ENCODE measurements around the gene ELOB. TPM values are rescaled to one million over a fixed set of nuclear protein-coding genes. Genes with fewer than 3 reads are reported as not detected.

Gene ELOB
- total and polyA plus RNA-seq, 2 of the 13 experiments (the other 11 are each of a cell fraction or from before 2014, with no cell fraction given), result 208 to 225 TPM

DNA sequence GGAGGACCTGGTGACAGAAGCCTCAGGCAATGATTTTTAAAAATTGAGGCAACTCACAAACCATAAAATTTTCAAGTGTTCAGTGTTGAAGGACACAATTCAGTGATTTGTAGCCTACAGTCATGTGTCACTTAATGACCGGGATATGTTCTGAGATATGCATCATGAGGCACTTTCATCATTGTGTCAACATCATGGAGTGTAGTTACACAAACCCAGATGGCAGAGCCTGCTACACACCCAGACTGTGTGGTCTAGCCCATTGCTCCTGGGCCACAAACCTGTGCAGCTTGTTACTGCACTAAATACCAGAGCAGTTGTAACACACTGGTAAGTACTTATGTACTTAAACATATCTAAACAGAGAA lies 22.8 kb upstream of the ELOB start:
- no peak overlapping the region for H2AFZ ChIP-seq (ENCODE audit: low read length)
- H3K27ac ChIP-seq (ENCODE audit: extremely low read length, insufficient read depth, low read length), result no peak overlapping the region
- peaks cover 4% of the 10 kb centered on the region; the same call in 1 of the 2 replicates for H3K9me3 ChIP-seq (ENCODE audit: low read length)
- FAIRE-seq (no peak), DNase-seq (ENCODE audit: low spot score) (peak; percentile 48), ATAC-seq (peak; percentile 63)
- no peaks in the 10 kb centered on the region for H3K36me3 ChIP-seq (replicated peaks in 1 of 2; ENCODE audit: control insufficient read depth in 1 of 2, insufficient read depth in 2 of 2, low read length in 2 of 2)
- 0% methylated on average over 1 of the region's 1 CpG for WGBS (ENCODE audit: low lambda C conversion rate)
- in situ Hi-C loops (cut with HindIII; ENCODE audit: extremely low pct_ligation_motif_present, low pct_unique_long_range_greater_than_20kb) (no loop called here), intact Hi-C loops (cut with micrococcal nuclease; ENCODE audit: unreplicated experiment) (no loop called here)
- ChIA-PET CTCF (ENCODE audit: low intra/inter-chr PET ratio, low total read pairs) (no interaction called here), POLR2A (interaction anchor here (1.2 kb wide), 1 partner anchor 30 kb away, joined by 3 read pairs; the partner anchor contains the start of gene ZG16B)
- no peak overlapping the region for H3K9ac ChIP-seq (ENCODE audit: insufficient read depth, low read depth, low read length)
- no TSS peak for BruUV-seq (replicated peaks)
- H3K27me3 ChIP-seq (ENCODE audit: control insufficient read depth in 1 of 2, insufficient read depth in 2 of 2, low read length in 2 of 2), result peaks cover 0 to 20% of the 10 kb centered on the region in 2 experiments; a peak in 1 of 5 replicates
- H3K4me2 ChIP-seq (ENCODE audit: low read depth, low read length), result no peak overlapping the region
- H3K79me2 ChIP-seq (ENCODE audit: insufficient read depth, low read length), result no peaks in the 10 kb centered on the region
- H3K4me1 ChIP-seq (ENCODE audit: insufficient read depth, low read length), result peaks cover 19% of the 10 kb centered on the region
- TF ChIP-seq FOXA1 (IDR thresholded peaks at IDR 0.05) (no peak), FOXA1 (CRISPR knock-in tag; IDR thresholded peaks at IDR 0.05) (peak; percentile 65), ISL2 (CRISPR knock-in tag; IDR thresholded peaks at IDR 0.05) (no peak), EZH2 (conservative IDR thresholded peaks at IDR 0.05; ENCODE audit: low read depth, low read length) (no peak), ZNF121 (CRISPR knock-in tag; IDR thresholded peaks at IDR 0.05) (no peak), CEBPB (IDR thresholded peaks at IDR 0.05; ENCODE audit: borderline replicate concordance, low read depth, low read length) (peak; percentile 69; the same call in 1 of the 2 replicates), FOXA3 (CRISPR knock-in tag; IDR thresholded peaks at IDR 0.05) (peak; percentile 47; the same call in 1 of the 2 replicates), ARID3A (IDR thresholded peaks at IDR 0.05; ENCODE audit: low read depth, low read length) (0 out of 2 replicates have a peak, but pooled peaks have one; percentile 23), FOSL2 (CRISPR knock-in tag; IDR thresholded peaks at IDR 0.05) (0 out of 2 replicates have a peak, but pooled peaks have one; percentile 19)
- no peaks in the 10 kb centered on the region for H4K20me1 ChIP-seq (ENCODE audit: insufficient read depth, low read length)
- H3K4me3 ChIP-seq (replicated peaks in 1 of 3; ENCODE audit: insufficient read depth in 1 of 3, low read depth in 2 of 3, low read length in 3 of 3), result no peak overlapping the region

All from HepG2 (cell line).